HG03378 (cell line): ENCODE data around the gene RPGRIP1.
"Not testable (repeated sequence)": the region's sequence is repeated elsewhere in the genome, so short reads cannot be mapped to it uniquely, and the experiment has no call there.

ENCODE experiments used
- ATAC-seq: cut with Tn5 transposase; IDR thresholded peaks from one replicate; pipeline ENCODE4 v1.9.1; 2021; ENCODE audit warnings: mild to moderate bottlenecking, moderate library complexity; ENCODE audit not compliant: unreplicated experiment

RPGRIP1 gene

GRCh38 chr14:21299562-21300130, 19.8 kb downstream of the RPGRIP1 start:
- no peak for ATAC-seq

- no peak for ATAC-seq
These were observed 21.0 kb downstream of the RPGRIP1 start for GRCh38 chr14:21300892-21301291.

GRCh38 chr14:21302013-21302835, 22.3 kb downstream of the RPGRIP1 start:
- ATAC-seq, result no peak

- ATAC-seq, result not testable (repeated sequence)
These were observed 22.9 kb downstream of the RPGRIP1 start for GRCh38 chr14:21302836-21303140.

- no peak for ATAC-seq
These were observed 27.8 kb downstream of the RPGRIP1 start for GRCh38 chr14:21307637-21308036.

- peak; percentile 39 for ATAC-seq
These were observed 28.2 kb downstream of the RPGRIP1 start for GRCh38 chr14:21308132-21308478.

- peak; percentile 87 for ATAC-seq
These were observed 28.8 kb downstream of the RPGRIP1 start for GRCh38 chr14:21308479-21309237.

- ATAC-seq, result no peak
These were observed 29.4 kb downstream of the RPGRIP1 start for GRCh38 chr14:21309238-21309636.

- ATAC-seq, result no peak
These were observed 30.1 kb downstream of the RPGRIP1 start for GRCh38 chr14:21309956-21310355.

- no peak for ATAC-seq
These were observed 31.7 kb downstream of the RPGRIP1 start for GRCh38 chr14:21311614-21312013.

GRCh38 chr14:21313512-21313911, 33.6 kb downstream of the RPGRIP1 start:
- ATAC-seq, result no peak

- no peak for ATAC-seq
These were observed 37.5 kb downstream of the RPGRIP1 start for GRCh38 chr14:21317398-21317797.

- ATAC-seq, result no peak
These were observed 41.0 kb downstream of the RPGRIP1 start for GRCh38 chr14:21320913-21321312.

- no peak for ATAC-seq
These were observed 42.8 kb downstream of the RPGRIP1 start for GRCh38 chr14:21322716-21323115.

- ATAC-seq, result no peak
These were observed 47.1 kb downstream of the RPGRIP1 start for GRCh38 chr14:21326972-21327371.
